22Rv1 (cell line): Measurements from ENCODE around the gene CRX.

Experiments
- ZFX ChIP-seq: fragments of 450-650 bp; IDR thresholded peaks from 2 replicates; pipeline ENCODE4 v1.6.1; 2017; ENCODE audit warnings: antibody characterized with exemption, borderline replicate concordance
- TF ChIP-seq, protein P1 (sequence below): fragments of 450-650 bp; IDR thresholded peaks from 2 replicates; pipeline ENCODE4 v1.5.1; 2017; ENCODE audit warnings: mild to moderate bottlenecking

GRCh38 chr19:47853003-47853402 lies 31.3 kb downstream of the CRX start:
- TF ChIP-seq, protein P1, sequence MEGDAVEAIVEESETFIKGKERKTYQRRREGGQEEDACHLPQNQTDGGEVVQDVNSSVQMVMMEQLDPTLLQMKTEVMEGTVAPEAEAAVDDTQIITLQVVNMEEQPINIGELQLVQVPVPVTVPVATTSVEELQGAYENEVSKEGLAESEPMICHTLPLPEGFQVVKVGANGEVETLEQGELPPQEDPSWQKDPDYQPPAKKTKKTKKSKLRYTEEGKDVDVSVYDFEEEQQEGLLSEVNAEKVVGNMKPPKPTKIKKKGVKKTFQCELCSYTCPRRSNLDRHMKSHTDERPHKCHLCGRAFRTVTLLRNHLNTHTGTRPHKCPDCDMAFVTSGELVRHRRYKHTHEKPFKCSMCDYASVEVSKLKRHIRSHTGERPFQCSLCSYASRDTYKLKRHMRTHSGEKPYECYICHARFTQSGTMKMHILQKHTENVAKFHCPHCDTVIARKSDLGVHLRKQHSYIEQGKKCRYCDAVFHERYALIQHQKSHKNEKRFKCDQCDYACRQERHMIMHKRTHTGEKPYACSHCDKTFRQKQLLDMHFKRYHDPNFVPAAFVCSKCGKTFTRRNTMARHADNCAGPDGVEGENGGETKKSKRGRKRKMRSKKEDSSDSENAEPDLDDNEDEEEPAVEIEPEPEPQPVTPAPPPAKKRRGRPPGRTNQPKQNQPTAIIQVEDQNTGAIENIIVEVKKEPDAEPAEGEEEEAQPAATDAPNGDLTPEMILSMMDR: no peak
- TF ChIP-seq ZFX: no peak
